Measurements from ENCODE around the gene MFF. TPM values are rescaled to one million over a fixed set of nuclear protein-coding genes. Genes with fewer than 3 reads are reported as not detected.

Gene MFF
- polyA plus RNA-seq, 2 donors: 57.1 to 61.8 TPM

DNA sequence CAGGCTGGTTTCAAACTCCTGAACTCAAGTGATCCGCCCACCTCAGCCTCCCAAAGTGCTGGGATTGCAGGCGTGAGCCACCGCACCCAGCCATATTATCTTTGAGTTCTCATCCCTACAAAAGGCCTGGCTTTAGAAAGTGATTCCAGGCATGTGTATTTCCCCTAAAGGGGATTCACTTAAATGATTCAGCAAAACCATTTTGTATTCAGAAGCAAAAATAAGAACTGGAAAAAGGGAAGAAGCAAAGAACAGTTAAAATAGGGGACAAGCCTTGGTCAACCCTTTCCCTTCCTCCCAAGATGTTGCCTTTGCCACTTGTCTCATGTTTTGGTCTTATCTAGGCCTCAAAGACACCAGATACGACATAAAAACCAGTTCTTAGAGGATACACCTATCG, 43.5 kb downstream of the MFF start:
- 91 to 94% methylated on average over 5 of the region's 5 CpGs for WGBS, 2 donors

DNA sequence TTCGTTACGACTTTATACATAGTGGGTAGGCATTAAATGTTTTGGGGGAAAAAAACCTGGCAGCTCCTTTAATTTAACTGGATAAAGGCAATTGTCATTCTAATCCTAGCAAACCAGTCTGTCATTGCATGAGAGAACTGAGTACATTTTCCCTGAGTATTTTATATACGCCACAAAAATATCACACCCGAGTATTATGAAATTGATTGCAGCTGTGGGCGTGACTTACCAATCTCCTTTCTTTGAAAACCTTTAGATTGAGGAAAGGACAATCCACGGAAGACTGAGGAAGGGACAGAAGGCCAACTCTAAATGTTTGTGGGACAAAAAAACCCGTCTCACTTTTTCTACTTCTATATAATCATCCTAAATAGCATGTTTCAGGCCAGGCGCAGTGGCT, 45.0 kb downstream of the MFF start:
- H3K4me3 ChIP-seq (ENCODE audit: low read depth in 1 of 2, low read length in 2 of 2): no peak overlapping the region
- H3K9me3 ChIP-seq (ENCODE audit: control insufficient read depth in 2 of 2, insufficient read depth in 1 of 2, low read depth in 1 of 2, low read length in 1 of 2): no peaks in the 10 kb centered on the region
- H3K27me3 ChIP-seq (ENCODE audit: control insufficient read depth in 1 of 2, insufficient read depth in 2 of 2, low read length in 2 of 2): no peaks in the 10 kb centered on the region
- 79 to 85% methylated on average over 8 of the region's 8 CpGs for WGBS, 2 donors
- H3K27ac ChIP-seq (ENCODE audit: low read depth in 2 of 2, low read length in 1 of 2): no peak overlapping the region
- H3K36me3 ChIP-seq (ENCODE audit: control insufficient read depth in 2 of 2, insufficient read depth in 2 of 2, low read length in 1 of 2): no peaks in the 10 kb centered on the region
- H3K4me1 ChIP-seq (ENCODE audit: control insufficient read depth in 2 of 2, insufficient read depth in 2 of 2, low read length in 1 of 2): no peaks in the 10 kb centered on the region

More for the DNA sequence above, 43.5 kb downstream of the MFF start:
- Histone ChIP-seq H3K36me3 (ENCODE audit: control insufficient read depth in 2 of 2, insufficient read depth in 2 of 2, low read length in 1 of 2) (no peaks in the 10 kb centered on the region), H3K4me3 (ENCODE audit: low read depth in 1 of 2, low read length in 2 of 2) (no peak overlapping the region), H3K4me1 (ENCODE audit: control insufficient read depth in 2 of 2, insufficient read depth in 2 of 2, low read length in 1 of 2) (no peaks in the 10 kb centered on the region), H3K27me3 (ENCODE audit: control insufficient read depth in 1 of 2, insufficient read depth in 2 of 2, low read length in 2 of 2) (no peaks in the 10 kb centered on the region), H3K9me3 (ENCODE audit: control insufficient read depth in 2 of 2, insufficient read depth in 1 of 2, low read depth in 1 of 2, low read length in 1 of 2) (no peaks in the 10 kb centered on the region), H3K27ac (ENCODE audit: low read depth in 2 of 2, low read length in 1 of 2) (no peak overlapping the region)

DNA sequence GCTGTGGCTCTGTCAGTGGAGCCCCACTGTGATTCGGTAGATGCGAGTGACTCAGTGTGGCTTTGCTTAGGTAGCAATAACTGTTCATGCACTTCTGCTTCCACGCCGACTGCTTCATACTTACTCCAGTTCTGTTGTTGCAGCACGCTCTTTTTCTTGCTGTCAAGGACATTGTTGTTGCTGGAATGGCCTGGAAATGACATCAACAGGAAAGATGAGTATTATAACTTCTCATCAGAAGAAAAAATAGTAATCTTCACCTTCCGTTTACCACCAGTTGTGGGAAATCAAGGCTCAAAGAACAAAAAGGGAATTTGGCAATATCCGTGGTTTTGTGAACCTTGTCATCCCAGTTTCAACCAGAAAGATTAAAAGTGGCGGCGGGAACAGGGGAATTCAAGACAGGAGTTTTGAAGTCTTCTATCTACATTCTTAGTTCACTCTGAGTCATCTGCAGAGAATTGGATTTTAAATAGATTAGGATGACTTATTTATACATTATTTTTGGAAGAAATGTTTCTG, 45.8 kb downstream of the MFF start:
- no peaks in the 10 kb centered on the region for H3K36me3 ChIP-seq (ENCODE audit: control insufficient read depth in 2 of 2, insufficient read depth in 2 of 2, low read length in 1 of 2)
- no peaks in the 10 kb centered on the region for H3K4me1 ChIP-seq (ENCODE audit: control insufficient read depth in 2 of 2, insufficient read depth in 2 of 2, low read length in 1 of 2)
- H3K9me3 ChIP-seq (ENCODE audit: control insufficient read depth in 2 of 2, insufficient read depth in 1 of 2, low read depth in 1 of 2, low read length in 1 of 2): no peaks in the 10 kb centered on the region
- H3K27me3 ChIP-seq (ENCODE audit: control insufficient read depth in 1 of 2, insufficient read depth in 2 of 2, low read length in 2 of 2): no peaks in the 10 kb centered on the region
- H3K4me3 ChIP-seq (ENCODE audit: low read depth in 1 of 2, low read length in 2 of 2): no peak overlapping the region
- WGBS, 2 donors: 65 to 68% methylated on average over 9 of the region's 9 CpGs
- H3K27ac ChIP-seq (ENCODE audit: low read depth in 2 of 2, low read length in 1 of 2): no peak overlapping the region

DNA sequence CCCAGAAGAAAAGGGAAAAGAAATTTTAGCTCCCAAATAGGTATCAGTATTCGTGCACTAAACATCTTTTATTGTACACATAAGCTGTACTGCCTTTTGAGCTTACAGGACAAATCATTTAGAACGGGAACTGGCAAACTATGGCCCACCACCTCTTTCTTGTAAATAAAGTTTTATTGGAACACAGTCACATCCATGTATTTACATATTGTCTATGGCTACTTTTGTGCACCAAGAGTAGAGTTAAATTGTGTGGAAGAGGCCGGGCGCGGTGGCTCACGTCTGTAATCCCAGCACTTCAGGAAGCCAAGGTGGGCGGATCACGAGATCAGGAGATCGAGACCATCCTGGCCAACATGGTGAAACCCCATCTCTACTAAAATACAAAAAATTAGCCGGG, 48.3 kb downstream of the MFF start:
- no peak overlapping the region for H3K27ac ChIP-seq (ENCODE audit: low read depth in 2 of 2, low read length in 1 of 2)
- no peaks in the 10 kb centered on the region for H3K4me1 ChIP-seq (ENCODE audit: control insufficient read depth in 2 of 2, insufficient read depth in 2 of 2, low read length in 1 of 2)
- H3K9me3 ChIP-seq (ENCODE audit: control insufficient read depth in 2 of 2, insufficient read depth in 1 of 2, low read depth in 1 of 2, low read length in 1 of 2): no peaks in the 10 kb centered on the region
- no peak overlapping the region for H3K4me3 ChIP-seq (ENCODE audit: low read depth in 1 of 2, low read length in 2 of 2)
- WGBS, 2 donors: 90 to 93% methylated on average over 10 of the region's 10 CpGs
- H3K36me3 ChIP-seq (ENCODE audit: control insufficient read depth in 2 of 2, insufficient read depth in 2 of 2, low read length in 1 of 2): no peaks in the 10 kb centered on the region
- H3K27me3 ChIP-seq (ENCODE audit: control insufficient read depth in 1 of 2, insufficient read depth in 2 of 2, low read length in 2 of 2): no peaks in the 10 kb centered on the region

DNA sequence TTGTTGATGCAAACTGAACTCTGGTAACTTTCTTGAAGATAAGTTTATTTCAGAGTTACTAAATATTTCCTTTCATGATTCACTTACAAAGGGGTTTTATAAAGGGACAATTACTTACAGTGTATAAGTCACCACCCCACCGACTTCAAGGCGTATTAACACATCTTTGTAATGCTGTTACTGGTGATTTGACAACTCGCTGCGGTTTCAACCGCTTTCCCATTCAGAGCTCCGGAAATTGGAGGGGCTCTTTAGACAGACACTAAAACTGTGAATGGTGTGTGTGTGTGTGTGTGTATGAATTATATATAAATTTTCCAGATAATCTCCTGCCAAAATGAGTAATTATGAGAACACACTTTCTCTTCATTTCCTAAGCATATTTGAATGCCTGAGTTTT, 49.1 kb downstream of the MFF start:
- Histone ChIP-seq H3K36me3 (ENCODE audit: control insufficient read depth in 2 of 2, insufficient read depth in 2 of 2, low read length in 1 of 2) (no peaks in the 10 kb centered on the region), H3K27ac (ENCODE audit: low read depth in 2 of 2, low read length in 1 of 2) (no peak overlapping the region), H3K27me3 (ENCODE audit: control insufficient read depth in 1 of 2, insufficient read depth in 2 of 2, low read length in 2 of 2) (no peaks in the 10 kb centered on the region), H3K4me1 (ENCODE audit: control insufficient read depth in 2 of 2, insufficient read depth in 2 of 2, low read length in 1 of 2) (no peaks in the 10 kb centered on the region), H3K9me3 (ENCODE audit: control insufficient read depth in 2 of 2, insufficient read depth in 1 of 2, low read depth in 1 of 2, low read length in 1 of 2) (no peaks in the 10 kb centered on the region), H3K4me3 (ENCODE audit: low read depth in 1 of 2, low read length in 2 of 2) (no peak overlapping the region)
- 49 to 55% methylated on average over 6 of the region's 6 CpGs for WGBS, 2 donors

DNA sequence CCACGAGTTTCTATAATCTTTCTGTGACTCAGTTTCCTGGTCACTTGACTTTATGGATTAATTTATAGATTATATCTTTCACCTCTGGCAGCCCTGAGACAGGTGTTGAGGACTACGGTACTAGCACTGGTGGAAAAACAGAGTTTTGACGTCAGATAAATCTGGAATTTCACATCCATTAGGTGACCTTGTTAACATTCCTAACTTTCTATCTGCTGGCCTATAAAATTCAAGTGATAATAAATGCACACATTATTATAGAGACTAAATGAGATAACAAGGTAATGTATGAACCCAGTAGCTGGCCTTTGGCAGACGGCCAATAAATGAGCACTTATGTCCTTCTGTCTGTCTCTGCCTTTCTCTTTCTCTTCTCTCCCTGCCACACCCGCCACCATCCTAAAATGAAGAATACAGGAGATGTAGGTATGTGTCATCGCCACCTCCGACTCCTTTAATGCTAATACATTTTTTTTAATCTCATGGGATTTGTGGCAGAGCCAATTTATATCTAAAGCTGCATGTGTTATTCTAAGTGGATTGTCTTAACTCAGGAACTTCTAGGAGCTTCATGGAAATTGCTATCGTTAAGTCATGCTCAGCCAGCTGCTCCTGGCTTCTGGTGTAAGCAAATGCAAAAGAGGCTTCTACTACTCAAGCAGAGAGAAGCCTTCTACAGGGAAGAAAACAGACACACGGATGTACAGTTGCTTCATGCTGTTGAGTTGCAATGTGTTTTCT, 51.8 kb downstream of the MFF start:
- Histone ChIP-seq H3K4me3 (ENCODE audit: low read depth in 1 of 2, low read length in 2 of 2) (no peak overlapping the region), H3K36me3 (ENCODE audit: control insufficient read depth in 2 of 2, insufficient read depth in 2 of 2, low read length in 1 of 2) (no peaks in the 10 kb centered on the region), H3K27me3 (ENCODE audit: control insufficient read depth in 1 of 2, insufficient read depth in 2 of 2, low read length in 2 of 2) (no peaks in the 10 kb centered on the region), H3K9me3 (ENCODE audit: control insufficient read depth in 2 of 2, insufficient read depth in 1 of 2, low read depth in 1 of 2, low read length in 1 of 2) (no peaks in the 10 kb centered on the region), H3K27ac (ENCODE audit: low read depth in 2 of 2, low read length in 1 of 2) (no peak overlapping the region), H3K4me1 (ENCODE audit: control insufficient read depth in 2 of 2, insufficient read depth in 2 of 2, low read length in 1 of 2) (no peaks in the 10 kb centered on the region)
- WGBS, 2 donors: 56 to 62% methylated on average over 9 of the region's 9 CpGs

DNA sequence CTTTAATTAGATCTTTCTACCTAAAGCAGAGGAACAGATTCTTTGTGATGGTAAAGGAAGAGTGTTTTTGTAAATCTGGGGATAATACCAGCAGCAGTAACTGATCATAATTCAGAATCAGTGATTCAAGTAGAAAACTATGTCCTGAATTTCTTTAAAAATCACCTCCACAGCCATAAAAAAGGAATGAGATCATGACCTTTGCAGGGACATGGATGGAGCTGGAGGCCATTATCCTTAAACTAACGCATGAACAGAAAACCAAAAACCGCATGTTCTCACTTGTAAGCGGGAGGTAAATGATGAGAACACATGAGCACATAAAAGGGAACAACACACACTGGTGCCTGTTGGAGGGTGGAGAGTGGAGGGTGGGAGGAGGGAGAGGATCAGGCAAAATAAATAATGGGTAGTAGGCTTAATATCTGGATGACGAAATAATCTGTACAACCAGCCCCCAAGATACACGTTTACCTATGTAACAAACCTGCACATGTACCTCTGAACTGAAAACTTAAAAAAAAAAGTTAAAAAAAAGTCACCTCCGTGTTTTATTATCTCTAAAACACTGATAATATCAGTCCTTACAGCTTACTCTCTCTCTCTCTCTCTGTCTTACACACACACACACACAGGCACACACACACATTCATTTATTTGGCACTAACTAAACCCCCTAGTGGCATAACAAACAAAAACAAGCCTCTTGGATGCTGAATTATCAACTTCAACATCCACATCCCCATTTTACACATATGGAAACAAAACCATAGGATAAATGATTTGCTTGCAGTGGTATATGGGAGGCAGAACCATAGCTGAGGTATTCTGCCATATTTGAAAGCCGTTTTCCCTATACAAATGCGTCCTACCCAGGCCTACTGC, 52.7 kb downstream of the MFF start:
- Histone ChIP-seq H3K9me3 (ENCODE audit: control insufficient read depth in 2 of 2, insufficient read depth in 1 of 2, low read depth in 1 of 2, low read length in 1 of 2) (no peaks in the 10 kb centered on the region), H3K4me1 (ENCODE audit: control insufficient read depth in 2 of 2, insufficient read depth in 2 of 2, low read length in 1 of 2) (no peaks in the 10 kb centered on the region), H3K36me3 (ENCODE audit: control insufficient read depth in 2 of 2, insufficient read depth in 2 of 2, low read length in 1 of 2) (no peaks in the 10 kb centered on the region), H3K27me3 (ENCODE audit: control insufficient read depth in 1 of 2, insufficient read depth in 2 of 2, low read length in 2 of 2) (no peaks in the 10 kb centered on the region), H3K27ac (ENCODE audit: low read depth in 2 of 2, low read length in 1 of 2) (no peak overlapping the region), H3K4me3 (ENCODE audit: low read depth in 1 of 2, low read length in 2 of 2) (no peak overlapping the region)
- 66% methylated on average over 8 of the region's 8 CpGs for WGBS, 2 donors

DNA sequence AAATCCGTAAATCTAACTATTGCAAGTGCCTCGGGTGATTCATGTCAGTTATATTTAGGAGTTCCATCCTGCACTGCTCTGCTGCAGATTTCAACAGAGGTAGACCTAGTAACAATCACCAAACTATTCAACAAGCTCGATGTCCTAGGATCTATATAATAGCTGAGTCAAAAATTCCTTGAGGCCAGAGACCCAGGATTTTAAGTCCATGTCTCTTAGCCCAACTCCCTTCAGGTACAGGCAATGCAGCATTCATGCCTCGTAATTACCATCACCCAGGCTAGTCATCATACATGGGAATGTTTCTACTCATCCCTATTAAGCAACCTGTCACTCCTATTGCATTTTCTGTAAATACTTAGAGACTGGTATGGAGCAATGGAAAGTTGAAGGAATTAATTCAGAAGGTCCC, 53.3 kb downstream of the MFF start:
- Histone ChIP-seq H3K4me1 (ENCODE audit: control insufficient read depth in 2 of 2, insufficient read depth in 2 of 2, low read length in 1 of 2) (no peaks in the 10 kb centered on the region), H3K4me3 (ENCODE audit: low read depth in 1 of 2, low read length in 2 of 2) (no peak overlapping the region), H3K27me3 (ENCODE audit: control insufficient read depth in 1 of 2, insufficient read depth in 2 of 2, low read length in 2 of 2) (no peaks in the 10 kb centered on the region), H3K9me3 (ENCODE audit: control insufficient read depth in 2 of 2, insufficient read depth in 1 of 2, low read depth in 1 of 2, low read length in 1 of 2) (no peaks in the 10 kb centered on the region), H3K36me3 (ENCODE audit: control insufficient read depth in 2 of 2, insufficient read depth in 2 of 2, low read length in 1 of 2) (no peaks in the 10 kb centered on the region), H3K27ac (ENCODE audit: low read depth in 2 of 2, low read length in 1 of 2) (no peak overlapping the region)
- 77 to 79% methylated on average over 4 of the region's 4 CpGs for WGBS, 2 donors

DNA sequence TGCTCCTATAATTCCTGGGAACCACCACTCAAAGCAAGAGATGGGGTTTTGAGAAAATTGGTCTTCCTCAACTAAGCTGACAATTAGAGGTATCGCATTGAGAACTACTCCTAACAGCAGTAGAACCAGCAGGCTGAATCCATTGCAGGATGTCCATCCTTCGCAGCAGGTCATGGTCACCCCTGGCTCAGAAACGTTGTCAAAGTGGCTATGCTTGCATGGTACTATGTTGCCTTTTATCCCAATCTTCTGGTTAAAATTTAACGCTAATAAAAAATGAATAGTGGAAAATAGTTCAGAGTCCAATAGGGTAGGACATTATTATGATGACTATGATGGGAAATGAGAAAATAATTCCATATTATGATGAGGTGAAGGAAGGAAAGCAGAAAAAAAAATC, 54.0 kb downstream of the MFF start, which contains the start of gene TM4SF20:
TM4SF20 (minus strand) TSS at position 212 of the 400 bp plus-strand sequence; CDS start at position 174, 38 bp downstream.
- Histone ChIP-seq H3K27me3 (ENCODE audit: control insufficient read depth in 1 of 2, insufficient read depth in 2 of 2, low read length in 2 of 2) (no peaks in the 10 kb centered on the region), H3K36me3 (ENCODE audit: control insufficient read depth in 2 of 2, insufficient read depth in 2 of 2, low read length in 1 of 2) (no peaks in the 10 kb centered on the region), H3K4me3 (ENCODE audit: low read depth in 1 of 2, low read length in 2 of 2) (no peak within 1 kb of the TSS), H3K27ac (ENCODE audit: low read depth in 2 of 2, low read length in 1 of 2) (no peak within 1 kb of the TSS), H3K9me3 (ENCODE audit: control insufficient read depth in 2 of 2, insufficient read depth in 1 of 2, low read depth in 1 of 2, low read length in 1 of 2) (no peaks in the 10 kb centered on the region), H3K4me1 (ENCODE audit: control insufficient read depth in 2 of 2, insufficient read depth in 2 of 2, low read length in 1 of 2) (no peaks in the 10 kb centered on the region)
- 82 to 91% methylated on average over 4 of the region's 4 CpGs for WGBS, 2 donors

All from esophagus (tissue), 2 donors.